Mucosa of descending colon (tissue), 3 donors: ENCODE results near the gene NR3C2. TPM values are rescaled to one million over a fixed set of nuclear protein-coding genes. Genes with fewer than 3 reads are reported as not detected.

Source experiments
- ATAC-seq: fragments of 200-7000 bp; cut with Tn5 transposase; one replicate; pipeline ENCODE4 v1.9.1; 2020; ENCODE audit warnings: mild to moderate bottlenecking, moderate library complexity
- DNase-seq, 3 donors: peaks; one replicate each; pipeline ENCODE4 v3.0.0-alpha.2; 2020
- H3K36me3 ChIP-seq: fragments of 200-600 bp; one replicate; pipeline ENCODE4 v1.8.0; 2021; ENCODE audit warnings: low read depth, mild to moderate bottlenecking
- H3K4me1 ChIP-seq: fragments of 200-600 bp; one replicate; pipeline ENCODE4 v1.8.0; 2021; ENCODE audit warnings: low read depth, mild to moderate bottlenecking
- H3K4me3 ChIP-seq: fragments of 200-600 bp; one replicate; pipeline ENCODE4 v1.8.0; 2021; ENCODE audit warnings: mild to moderate bottlenecking
- H3K9me3 ChIP-seq: fragments of 200-600 bp; one replicate; pipeline ENCODE4 v1.8.0; 2021; ENCODE audit warnings: mild to moderate bottlenecking
- CTCF ChIP-seq: fragments of 200-600 bp; IDR thresholded peaks from one replicate; pipeline ENCODE4 v1.8.0; 2022; ENCODE audit warnings: antibody characterized with exemption, mild to moderate bottlenecking
- intact Hi-C, 2 donors: fragments of 100-400 bp; cut with DNase I in 1 of 2; cut with micrococcal nuclease in 1 of 2; formaldehyde crosslinking; loops; one replicate each; pipeline versions ENCODE4 v1.11.0 to v1.11.1; 2022; cut with DNase I, micrococcal nuclease
- total RNA-seq, 3 donors: library from RNA; stranded (reverse); fragmentation: NEBNext Ultra II Directional in 2 of 3; extraction: Animal tissue kit (Norgen Biotek cat#: 25700) in 2 of 3; gene quantifications; one replicate each; pipeline versions ENCODE4 v1.2.1 to v1.2.4, GENCODE V29; 2021 to 2023
- donor health status: DM: no; HTN: no; CAD: no; lungs with moderate emphysema.
- donor health status: DM: no; HTN: no; CAD: no.
- donor health status: DM: no; HTN: yes; CAD: no.

NR3C2 gene
- total RNA-seq, 3 donors from 2014 or later = 86.5 to 205 (median 108) TPM

GRCh38 chr4:148266240-148266639 is 176.0 kb downstream of the NR3C2 start:
- H3K4me3 ChIP-seq = no peak overlapping the region
- TF ChIP-seq CTCF = no peak
- H3K36me3 ChIP-seq = no peaks in the 10 kb centered on the region
- DNase-seq (no peak), ATAC-seq (no peak)
- intact Hi-C loops = no loop called here
- H3K4me1 ChIP-seq = no peaks in the 10 kb centered on the region
- H3K9me3 ChIP-seq = no peaks in the 10 kb centered on the region

- DNase-seq (no peak), ATAC-seq (no peak)
- H3K9me3 ChIP-seq = no peaks in the 10 kb centered on the region
- TF ChIP-seq CTCF = no peak
- intact Hi-C loops = no loop called here
- H3K4me3 ChIP-seq = no peak overlapping the region
- no peaks in the 10 kb centered on the region for H3K4me1 ChIP-seq
- no peaks in the 10 kb centered on the region for H3K36me3 ChIP-seq
These were observed 176.6 kb downstream of the NR3C2 start for GRCh38 chr4:148265627-148266026.

- Histone ChIP-seq H3K9me3 (no peaks in the 10 kb centered on the region), H3K4me1 (no peaks in the 10 kb centered on the region), H3K4me3 (no peak overlapping the region), H3K36me3 (no peaks in the 10 kb centered on the region)
- ATAC-seq = no peak
- intact Hi-C loops = no loop called here
- no peak for TF ChIP-seq CTCF
- no peak for DNase-seq
These were observed 178.4 kb downstream of the NR3C2 start for GRCh38 chr4:148263802-148264201.

- Histone ChIP-seq H3K9me3 (no peaks in the 10 kb centered on the region), H3K4me3 (no peak overlapping the region), H3K36me3 (no peaks in the 10 kb centered on the region), H3K4me1 (no peaks in the 10 kb centered on the region)
- intact Hi-C loops = no loop called here
- no peak for TF ChIP-seq CTCF
- no peak for ATAC-seq
- DNase-seq = no peak
These were observed 179.1 kb downstream of the NR3C2 start for GRCh38 chr4:148263127-148263526.

- ATAC-seq (no peak), DNase-seq (no peak)
- Histone ChIP-seq H3K36me3 (no peaks in the 10 kb centered on the region), H3K4me1 (no peaks in the 10 kb centered on the region), H3K4me3 (no peak overlapping the region), H3K9me3 (no peaks in the 10 kb centered on the region)
- intact Hi-C loops = no loop called here
- no peak for TF ChIP-seq CTCF
These were observed 180.4 kb downstream of the NR3C2 start for GRCh38 chr4:148261848-148262247.

- ATAC-seq (no peak), DNase-seq (no peak)
- TF ChIP-seq CTCF = no peak
- Histone ChIP-seq H3K36me3 (no peaks in the 10 kb centered on the region), H3K4me1 (no peaks in the 10 kb centered on the region), H3K4me3 (no peak overlapping the region), H3K9me3 (no peaks in the 10 kb centered on the region)
- intact Hi-C loops = no loop called here
These were observed 182.4 kb downstream of the NR3C2 start for GRCh38 chr4:148259841-148260240.
